Measurements from ENCODE around the gene CATSPERD. TPM values are rescaled to one million over a fixed set of nuclear protein-coding genes. Genes with fewer than 3 reads are reported as not detected.

Gene CATSPERD
- total RNA-seq, 1 experiment from 2014 or later, result not detected

DNA sequence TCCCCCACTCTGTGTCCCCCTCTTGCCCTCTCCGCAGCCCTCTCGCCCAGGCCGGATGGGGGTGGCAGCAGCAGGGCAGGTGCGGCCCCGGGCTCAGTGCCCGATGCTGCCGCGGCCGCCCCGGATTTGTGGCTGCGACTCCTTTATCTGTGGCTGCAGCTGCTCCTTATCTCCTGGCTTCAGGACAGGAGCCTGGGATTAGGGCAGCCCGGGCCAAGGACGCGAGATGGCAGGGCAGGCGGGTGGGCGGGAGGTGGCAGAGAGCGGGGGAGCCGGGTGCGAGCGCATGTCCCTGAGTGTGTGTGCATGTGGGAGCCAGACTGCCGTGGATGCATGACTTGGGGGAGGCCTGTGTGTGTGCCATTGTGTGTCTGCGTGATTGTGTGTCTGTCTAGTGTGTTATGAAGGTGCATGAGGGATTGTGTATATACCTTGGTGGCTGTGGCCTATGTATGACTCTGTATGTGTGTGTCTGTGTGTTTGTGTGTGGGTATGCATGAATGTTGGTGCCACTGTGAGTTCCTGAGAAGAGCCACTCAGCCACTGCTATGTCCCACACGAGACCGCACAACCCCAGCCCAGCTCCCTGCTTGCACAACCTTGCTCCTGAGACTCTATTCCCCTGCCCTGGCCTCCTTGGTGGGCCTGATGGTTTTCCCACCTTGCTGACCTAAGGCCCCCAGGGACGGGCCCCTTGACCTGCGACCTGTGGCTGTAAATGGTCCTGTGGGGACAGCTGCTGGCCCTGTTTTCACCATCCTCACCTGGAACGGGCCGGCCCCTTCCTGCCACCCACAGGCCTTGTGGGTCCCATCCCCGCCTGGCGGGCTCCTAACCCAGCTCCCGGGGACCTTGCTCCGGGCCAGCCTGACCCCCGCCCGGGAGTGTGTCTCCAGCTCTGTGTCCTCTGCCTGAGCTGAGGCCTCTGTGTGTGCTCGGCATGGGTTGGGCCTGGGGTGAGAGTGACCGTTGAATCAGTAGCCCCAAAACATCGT lies 79.1 kb downstream of the CATSPERD start:
- ATAC-seq (no peak), DNase-seq (no peak)
- no peak overlapping the region for H3K27ac ChIP-seq (ENCODE audit: low read length)
- H3K9ac ChIP-seq (ENCODE audit: low read length), result no peak overlapping the region
- H3F3A ChIP-seq (ENCODE audit: low read length, unreplicated experiment), result no peaks in the 10 kb centered on the region
- H2AFZ ChIP-seq (ENCODE audit: low read length), result no peak overlapping the region
- no peaks in the 10 kb centered on the region for H3K36me3 ChIP-seq (ENCODE audit: low read depth, low read length)
- no peaks in the 10 kb centered on the region for H3K27me3 ChIP-seq (ENCODE audit: low read length)
- TF ChIP-seq EZH2 (IDR thresholded peaks at IDR 0.05; ENCODE audit: low read length, unreplicated experiment), result no peak
- TF ChIP-seq, protein P1, sequence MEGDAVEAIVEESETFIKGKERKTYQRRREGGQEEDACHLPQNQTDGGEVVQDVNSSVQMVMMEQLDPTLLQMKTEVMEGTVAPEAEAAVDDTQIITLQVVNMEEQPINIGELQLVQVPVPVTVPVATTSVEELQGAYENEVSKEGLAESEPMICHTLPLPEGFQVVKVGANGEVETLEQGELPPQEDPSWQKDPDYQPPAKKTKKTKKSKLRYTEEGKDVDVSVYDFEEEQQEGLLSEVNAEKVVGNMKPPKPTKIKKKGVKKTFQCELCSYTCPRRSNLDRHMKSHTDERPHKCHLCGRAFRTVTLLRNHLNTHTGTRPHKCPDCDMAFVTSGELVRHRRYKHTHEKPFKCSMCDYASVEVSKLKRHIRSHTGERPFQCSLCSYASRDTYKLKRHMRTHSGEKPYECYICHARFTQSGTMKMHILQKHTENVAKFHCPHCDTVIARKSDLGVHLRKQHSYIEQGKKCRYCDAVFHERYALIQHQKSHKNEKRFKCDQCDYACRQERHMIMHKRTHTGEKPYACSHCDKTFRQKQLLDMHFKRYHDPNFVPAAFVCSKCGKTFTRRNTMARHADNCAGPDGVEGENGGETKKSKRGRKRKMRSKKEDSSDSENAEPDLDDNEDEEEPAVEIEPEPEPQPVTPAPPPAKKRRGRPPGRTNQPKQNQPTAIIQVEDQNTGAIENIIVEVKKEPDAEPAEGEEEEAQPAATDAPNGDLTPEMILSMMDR (conservative IDR thresholded peaks at IDR 0.05; ENCODE audit: low read depth, low read length), result no peak
- no peak for TF ChIP-seq EZH2phosphoT487 (IDR thresholded peaks at IDR 0.05; ENCODE audit: borderline replicate concordance, low read length)
- ChIA-PET POLR2A (ENCODE audit: unreplicated experiment) (no interaction called here), CTCF (no interaction called here)
- no peaks in the 10 kb centered on the region for H3K9me2 ChIP-seq (replicated peaks; ENCODE audit: low read length)
- H3K4me2 ChIP-seq (ENCODE audit: low read length), result no peak overlapping the region
- no TSS peak for BruUV-seq (replicated peaks)
- peaks cover 10% of the 10 kb centered on the region for H3K4me1 ChIP-seq (ENCODE audit: insufficient read depth, low read length)
- H3K9me3 ChIP-seq (ENCODE audit: low read length), result no peaks in the 10 kb centered on the region
- H3K4me3 ChIP-seq (ENCODE audit: low read length), result no peak overlapping the region
- H4K20me1 ChIP-seq (ENCODE audit: low read length), result no peaks in the 10 kb centered on the region
- intact Hi-C loops (cut with micrococcal nuclease), result loop anchor here (5.0 to 10.0 kb wide), 2 partner anchors 115 to 223 kb away; partner anchors contain the start of genes HSD11B1L and MICOS13
- H3K79me2 ChIP-seq (ENCODE audit: low read length), result no peaks in the 10 kb centered on the region

DNA sequence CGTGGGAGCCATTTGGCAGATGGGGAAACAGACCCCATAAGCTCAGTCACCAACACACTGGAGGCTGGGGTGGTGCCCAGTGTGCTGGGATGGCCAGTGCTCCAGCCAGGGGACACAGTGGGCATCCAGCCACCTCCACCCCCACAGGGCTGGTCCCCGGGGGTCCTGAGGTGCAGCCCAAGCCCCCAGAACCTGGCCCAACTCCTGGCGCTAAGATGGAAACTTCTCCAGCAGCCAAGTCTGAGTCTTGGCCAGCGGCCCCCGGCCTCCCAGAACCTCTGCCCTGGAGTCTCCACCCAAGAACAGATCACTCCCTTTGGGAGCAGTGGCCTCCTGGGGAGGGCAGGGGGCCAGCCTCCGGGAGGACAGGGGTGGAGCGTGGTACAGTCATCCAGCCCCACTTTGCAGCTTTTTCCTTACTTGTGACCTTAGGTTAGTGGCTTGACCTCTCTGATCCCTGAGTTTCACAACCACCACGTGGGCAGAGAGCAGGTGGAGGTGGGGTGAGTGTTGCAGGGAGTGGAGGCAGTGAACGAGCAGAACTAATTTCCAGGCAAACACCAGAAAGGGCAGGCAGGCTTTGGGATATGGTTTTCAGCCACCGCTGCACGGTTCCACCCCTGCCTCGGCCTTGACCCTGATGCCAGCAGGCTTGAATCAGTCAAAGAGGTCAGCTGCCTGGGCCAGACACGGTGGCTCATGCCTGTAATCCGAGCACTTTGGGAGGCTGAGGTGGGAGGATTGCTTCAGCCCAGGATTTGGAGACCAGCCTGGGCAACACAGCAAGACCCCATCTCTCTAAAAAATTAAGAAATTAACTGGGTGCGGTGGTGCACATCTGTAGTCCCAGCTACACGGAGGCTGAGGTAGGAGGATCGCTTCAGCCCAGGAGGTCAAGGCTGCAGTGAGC lies 80.2 kb downstream of the CATSPERD start:
- H3F3A ChIP-seq (ENCODE audit: low read length, unreplicated experiment), result no peaks in the 10 kb centered on the region
- ATAC-seq, result no peak
- H3K36me3 ChIP-seq (ENCODE audit: low read depth, low read length), result no peaks in the 10 kb centered on the region
- H2AFZ ChIP-seq (ENCODE audit: low read length), result no peak overlapping the region
- ChIA-PET CTCF (no interaction called here), POLR2A (ENCODE audit: unreplicated experiment) (no interaction called here)
- no peaks in the 10 kb centered on the region for H3K27me3 ChIP-seq (ENCODE audit: low read length)
- no peak for DNase-seq
- no TSS peak for BruUV-seq (replicated peaks)
- intact Hi-C loops (cut with micrococcal nuclease), result loop anchor here (5.0 kb wide), 1 partner anchor 222 kb away; no protein-coding TSS in a partner anchor
- no peaks in the 10 kb centered on the region for H3K79me2 ChIP-seq (ENCODE audit: low read length)
- TF ChIP-seq EZH2phosphoT487 (IDR thresholded peaks at IDR 0.05; ENCODE audit: borderline replicate concordance, low read length) (no peak), EZH2 (IDR thresholded peaks at IDR 0.05; ENCODE audit: low read length, unreplicated experiment) (no peak)
- TF ChIP-seq, protein P1 (conservative IDR thresholded peaks at IDR 0.05; ENCODE audit: low read depth, low read length), result no peak
- no peaks in the 10 kb centered on the region for H3K9me2 ChIP-seq (replicated peaks; ENCODE audit: low read length)
- no peak overlapping the region for H3K9ac ChIP-seq (ENCODE audit: low read length)
- H3K27ac ChIP-seq (ENCODE audit: low read length), result no peak overlapping the region
- H3K9me3 ChIP-seq (ENCODE audit: low read length), result no peaks in the 10 kb centered on the region
- peaks cover 12% of the 10 kb centered on the region for H3K4me1 ChIP-seq (ENCODE audit: insufficient read depth, low read length)
- no peak overlapping the region for H3K4me3 ChIP-seq (ENCODE audit: low read length)
- no peaks in the 10 kb centered on the region for H4K20me1 ChIP-seq (ENCODE audit: low read length)
- no peak overlapping the region for H3K4me2 ChIP-seq (ENCODE audit: low read length)
